Stimulated activated CD8-positive, alpha-beta memory T cell treated with anti-CD3 and anti-CD28 coated beads, Interleukin-15, amount 100 ng/mL, for 1 hour (primary cell): ENCODE measurements around the gene SNX6.
"Not testable (repeated sequence)": the region's sequence is repeated elsewhere in the genome, so short reads cannot be mapped to it uniquely, and the experiment has no call there.

Experiments used
- DNase-seq: peaks from one replicate; pipeline ENCODE4 v3.0.0-alpha.2; 2020; ENCODE audit warnings: low read depth

The SNX6 gene

DNA sequence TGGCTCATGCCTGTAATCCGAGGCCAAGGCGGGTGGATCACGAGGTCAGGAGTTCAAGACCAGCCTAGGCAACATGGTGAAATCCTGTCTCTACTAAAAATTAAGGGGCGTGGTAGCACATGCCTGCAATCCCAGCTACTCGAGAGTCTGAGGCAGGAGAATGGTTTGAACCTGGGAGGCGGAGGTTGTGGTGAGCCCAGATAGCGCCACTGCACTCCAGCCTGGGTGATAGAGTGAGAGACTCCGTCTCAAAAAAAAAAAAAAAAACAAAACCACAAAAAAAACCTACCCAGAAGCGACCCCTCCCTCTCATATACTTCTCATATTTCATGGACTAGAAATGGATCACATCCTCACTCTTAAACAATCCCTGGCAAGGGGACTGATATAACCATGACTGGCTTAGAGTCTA, 4.4 kb upstream of the SNX6 start:
- not testable (repeated sequence) for DNase-seq

DNA sequence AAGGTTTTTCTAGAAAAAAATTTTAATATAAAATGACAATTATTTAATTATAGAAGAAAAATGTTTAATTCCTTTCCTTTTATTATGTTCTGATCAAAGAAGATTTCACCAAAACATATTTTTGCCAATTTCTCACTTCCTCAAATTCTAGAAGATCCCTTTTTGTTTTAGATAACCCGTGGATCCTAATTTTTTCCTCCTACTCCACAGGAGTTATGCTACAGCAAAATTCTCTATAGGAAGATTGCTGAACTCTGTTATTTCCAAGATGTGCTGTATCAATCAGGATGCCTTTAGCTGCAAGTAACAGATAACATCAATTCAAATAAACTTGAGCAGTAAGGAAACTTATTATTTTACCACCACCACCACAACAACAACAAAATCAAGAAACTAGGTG, 3.8 kb upstream of the SNX6 start:
- no peak for DNase-seq

DNA sequence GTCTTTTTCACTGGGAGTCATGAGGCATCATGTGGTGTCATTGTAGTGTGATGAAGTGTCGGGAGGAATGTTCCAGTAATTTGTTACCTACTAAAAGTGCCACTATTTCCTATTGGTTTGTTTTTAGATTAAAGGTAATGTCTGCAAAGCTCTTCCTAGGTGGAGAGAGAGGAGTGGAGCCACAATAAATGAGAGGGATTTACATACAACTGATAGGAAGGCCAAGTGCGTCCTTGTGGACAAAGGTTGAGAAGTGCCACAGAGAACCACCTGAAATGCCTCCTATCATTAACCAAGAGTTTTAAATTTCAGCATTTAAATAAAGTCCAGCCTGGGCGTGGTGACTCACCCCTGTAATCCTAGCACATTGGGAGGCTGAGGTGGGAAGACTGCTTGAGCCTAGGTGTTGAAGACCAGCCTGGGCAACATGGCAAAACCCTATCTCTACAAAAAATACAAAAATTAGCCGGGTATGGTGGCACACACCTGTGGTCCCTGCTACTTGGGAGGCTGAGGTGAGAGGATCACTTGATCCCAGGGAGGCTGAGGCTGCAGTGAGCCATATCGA, 2.5 kb upstream of the SNX6 start:
- no peak for DNase-seq

DNA sequence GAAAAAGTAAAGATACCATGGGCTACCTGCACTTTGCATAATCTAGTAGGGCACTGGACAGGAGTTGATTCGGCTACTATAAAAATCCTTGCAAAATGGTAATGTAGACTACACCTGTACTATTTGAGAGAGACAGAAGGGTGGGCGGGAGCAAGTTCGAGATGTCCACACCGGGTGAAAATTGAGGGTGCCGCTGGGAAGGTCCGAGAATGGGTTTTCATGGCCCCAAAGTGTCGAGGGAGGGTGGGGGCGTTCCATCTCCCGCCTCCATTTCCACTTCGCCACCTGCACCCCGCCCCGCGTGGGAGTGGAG, 648 bp downstream of the SNX6 start:
- DNase-seq, result no peak

DNA sequence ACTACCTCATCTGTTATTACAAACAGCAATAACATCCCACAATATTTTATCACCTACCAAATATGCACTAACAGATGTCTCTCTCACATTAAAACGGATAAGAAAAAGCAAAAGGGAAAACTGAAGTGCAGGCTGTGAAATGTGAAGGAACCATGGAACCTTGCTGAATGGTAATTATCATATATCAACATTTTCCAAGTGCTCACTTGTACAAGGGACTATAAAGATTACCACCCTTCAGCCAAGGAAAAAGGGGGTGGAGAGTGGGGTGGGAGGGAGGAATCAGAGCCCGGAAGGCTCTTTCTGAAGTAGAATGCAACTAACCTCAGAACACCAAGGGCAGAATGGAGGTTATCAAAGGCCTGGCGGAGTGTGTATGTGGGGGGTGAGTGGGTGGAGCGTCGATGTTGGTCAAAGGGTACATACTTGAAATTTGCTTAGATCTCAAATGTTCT, 1.2 kb downstream of the SNX6 start:
- DNase-seq, result no peak

DNA sequence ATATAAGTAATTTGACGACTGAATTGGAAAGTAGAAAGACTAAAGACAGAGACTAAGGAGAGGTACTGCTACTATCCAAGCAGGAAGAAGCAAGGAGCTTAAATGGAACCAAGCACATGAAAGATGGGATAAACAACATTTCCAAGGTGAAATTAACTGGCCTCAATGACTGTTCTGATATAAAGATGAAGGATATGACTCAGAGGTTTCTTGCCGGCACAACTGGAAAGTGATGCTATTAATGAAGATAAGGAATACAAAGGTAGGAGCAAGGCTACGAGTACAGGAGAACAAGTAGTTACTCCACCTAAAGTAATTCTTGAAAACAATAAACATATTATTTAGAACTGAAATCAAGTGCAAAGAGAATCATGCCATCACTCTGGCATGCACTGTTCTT, 6.4 kb downstream of the SNX6 start:
- DNase-seq, result no peak

DNA sequence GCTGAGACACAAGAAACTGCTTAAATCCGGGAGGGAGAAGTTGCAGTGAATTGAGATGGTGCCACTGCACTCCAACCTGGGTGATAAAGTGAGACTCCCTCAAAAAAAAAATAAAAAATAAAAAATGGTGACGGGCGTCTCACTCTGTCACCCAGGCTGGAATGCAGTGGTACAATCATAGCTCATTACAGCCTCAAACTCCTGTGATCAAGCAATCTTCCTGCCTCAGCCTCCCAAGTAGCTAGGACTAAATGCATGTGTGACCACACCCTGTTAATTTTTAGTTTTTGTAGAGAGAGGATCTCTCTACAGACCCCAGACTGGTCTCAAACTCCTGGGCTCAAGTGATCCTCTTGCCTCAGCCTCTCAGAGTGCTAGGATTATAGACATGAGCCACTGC, 9.1 kb downstream of the SNX6 start:
- DNase-seq, result no peak

DNA sequence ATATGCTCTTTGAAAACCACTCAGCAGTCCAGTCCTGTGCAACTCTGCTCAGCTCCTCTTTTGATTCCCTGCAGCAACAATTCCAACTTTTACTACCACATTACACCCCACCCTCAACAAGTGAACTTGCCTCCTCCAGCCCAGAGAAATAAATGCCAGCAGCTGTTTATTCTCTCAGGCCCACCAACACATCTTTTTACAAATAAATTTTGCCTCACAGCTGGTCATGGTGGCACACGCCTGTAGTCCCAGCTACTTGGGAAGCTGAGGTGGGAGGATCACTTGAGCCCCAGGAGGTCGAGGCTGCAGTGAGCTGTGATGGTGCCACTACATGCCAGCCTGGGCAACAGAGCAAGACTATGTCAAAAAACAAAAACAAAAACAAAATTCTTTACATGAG, 9.8 kb downstream of the SNX6 start:
- no peak for DNase-seq

DNA sequence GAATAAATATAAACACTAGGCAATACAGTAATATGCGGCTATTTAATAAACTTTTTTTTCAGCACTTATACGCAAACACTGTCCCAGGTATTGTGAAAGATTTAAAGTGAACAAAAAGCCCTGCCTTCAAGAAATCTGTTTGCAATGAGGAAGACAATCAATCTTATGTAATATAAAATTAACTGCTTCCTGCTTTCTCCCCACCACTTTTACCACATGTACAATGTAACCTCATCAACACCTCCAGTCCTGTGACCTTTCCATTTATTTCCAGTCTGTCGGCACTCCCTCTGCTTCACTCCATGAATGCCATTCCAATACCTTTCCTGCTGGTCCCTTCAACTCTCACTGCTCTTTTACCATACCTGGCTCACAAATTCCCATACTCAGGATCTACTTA, 10.5 kb downstream of the SNX6 start:
- DNase-seq, result no peak

DNA sequence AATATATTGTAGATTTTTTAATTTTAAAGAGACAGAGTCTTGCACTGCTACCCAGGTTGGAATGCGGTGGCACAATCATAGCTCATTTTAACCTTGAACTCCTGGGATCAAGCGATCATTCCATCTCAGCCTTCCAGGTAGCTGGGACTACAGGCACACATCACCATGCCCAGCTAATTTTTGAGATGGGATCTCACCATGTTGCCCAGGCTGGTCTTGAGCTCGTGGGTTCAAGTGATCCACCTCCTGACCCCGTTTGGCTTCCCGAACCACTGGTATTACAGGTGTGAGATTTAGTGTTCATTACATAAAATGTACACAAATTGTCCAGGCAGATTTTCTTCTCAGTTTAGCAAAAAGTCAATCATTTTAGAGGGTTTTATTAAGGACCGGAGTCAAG, 13.6 kb downstream of the SNX6 start:
- DNase-seq, result no peak

DNA sequence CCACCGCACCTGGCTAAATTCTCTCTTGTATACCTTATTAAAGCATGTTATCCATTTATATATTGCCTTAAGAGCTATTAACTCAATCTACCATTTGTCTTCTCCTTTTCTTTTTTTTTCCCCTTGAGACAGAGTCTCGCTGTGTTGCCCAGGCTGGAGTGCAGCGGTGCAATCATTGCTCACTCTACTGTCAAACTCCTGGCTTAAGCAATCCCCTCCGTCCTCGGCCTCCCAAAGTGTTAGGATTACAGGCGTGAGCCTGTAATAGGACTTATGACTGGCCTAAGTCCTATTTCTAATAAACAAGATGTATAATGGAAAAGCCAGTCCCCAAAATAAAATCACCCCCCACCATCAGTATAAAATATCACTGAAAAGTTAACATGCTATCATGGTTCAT, 14.4 kb downstream of the SNX6 start:
- no peak for DNase-seq

DNA sequence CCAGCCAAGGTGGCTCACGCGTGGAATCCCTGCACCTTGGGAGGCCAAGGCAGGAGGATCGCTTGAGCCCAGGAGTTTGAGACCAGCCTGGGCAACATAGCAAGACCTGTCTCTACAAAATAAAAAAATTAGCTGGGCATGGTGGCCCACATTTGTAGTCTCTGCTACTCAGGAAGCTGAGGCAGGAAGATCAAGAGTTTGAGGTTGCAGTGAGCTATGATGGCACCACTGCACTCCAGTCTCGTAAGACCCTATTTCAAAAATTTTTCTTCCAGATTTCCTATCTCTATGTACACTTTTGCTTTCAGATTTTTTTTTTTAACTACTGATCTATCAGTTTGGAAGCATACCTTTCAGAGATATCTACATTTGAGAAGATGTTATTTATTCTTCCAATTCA, 15.3 kb downstream of the SNX6 start:
- no peak for DNase-seq

DNA sequence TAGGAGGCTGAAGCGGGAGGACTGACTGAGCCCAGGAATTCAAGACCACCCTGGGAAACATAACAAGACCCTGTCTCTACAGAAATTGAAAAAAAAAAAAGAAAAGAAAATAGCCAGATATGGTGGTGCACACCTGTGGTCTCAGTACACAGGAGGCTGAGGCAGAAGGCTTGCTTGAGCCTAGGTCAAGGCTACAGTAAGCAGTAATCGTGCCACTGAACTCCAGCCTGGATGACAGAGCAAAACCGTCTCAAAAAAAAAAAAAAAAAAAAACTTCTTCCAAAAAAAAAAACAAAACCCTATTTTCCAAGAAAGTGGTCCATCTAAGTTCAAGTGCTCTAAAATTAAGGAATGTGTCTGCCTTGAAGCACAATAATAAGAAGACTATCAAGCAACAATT, 19.8 kb downstream of the SNX6 start:
- no peak for DNase-seq

DNA sequence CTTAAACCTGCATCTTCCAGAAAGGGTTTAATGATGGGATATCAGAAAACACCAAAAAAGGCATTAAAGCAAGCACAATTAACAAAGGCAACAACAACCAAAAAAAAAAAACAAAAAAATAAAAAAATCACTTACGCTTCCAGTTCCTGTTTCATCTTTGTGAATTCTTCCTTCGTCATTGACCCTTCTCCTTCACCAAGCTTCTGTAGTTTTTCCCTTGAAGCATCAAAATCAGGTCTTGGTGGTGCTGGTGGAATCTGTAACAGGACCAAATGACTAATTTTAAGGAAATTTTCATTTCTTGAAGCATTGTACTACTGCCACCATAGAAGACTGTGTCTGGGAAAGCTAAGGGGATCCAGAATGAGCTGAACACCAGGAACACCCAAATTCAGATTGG, 24.5 kb downstream of the SNX6 start:
- no peak for DNase-seq

DNA sequence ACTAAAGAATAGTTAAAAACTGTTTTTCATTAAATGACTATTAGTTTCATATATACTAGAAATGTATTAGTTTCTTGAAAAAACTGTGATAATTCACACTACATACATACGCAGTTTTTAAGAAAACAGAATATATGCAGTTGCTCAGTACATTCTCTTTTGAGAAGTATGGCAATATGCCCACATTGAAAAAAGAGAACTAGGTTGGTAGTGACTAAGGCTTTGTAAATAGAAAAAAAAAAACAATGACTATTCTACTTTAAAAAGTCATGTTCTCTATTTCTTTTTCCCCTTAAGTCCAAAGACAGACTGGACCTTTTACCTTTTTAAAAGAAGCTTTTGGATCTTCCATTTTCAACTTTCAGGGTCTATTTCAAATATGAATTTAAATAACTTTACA, 25.0 kb downstream of the SNX6 start:
- DNase-seq, result no peak

DNA sequence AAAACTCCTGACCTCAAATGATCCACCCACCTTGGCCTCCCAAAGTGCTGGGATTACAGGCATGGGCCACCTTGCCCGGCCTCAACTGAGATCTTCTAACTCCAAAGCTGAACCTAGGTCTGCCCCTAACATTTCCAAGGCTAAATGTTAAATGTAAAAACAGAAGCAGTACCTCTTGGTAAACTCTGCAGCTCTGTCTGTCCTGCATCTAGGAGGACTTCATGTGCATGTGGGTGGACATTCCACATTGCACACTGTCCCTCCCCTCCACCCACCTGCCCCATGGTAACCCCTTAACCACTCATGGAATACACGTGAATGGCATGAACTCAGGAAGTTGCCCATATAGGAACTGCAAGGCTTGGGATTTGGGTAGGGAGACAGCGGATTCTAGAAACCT, 33.1 kb downstream of the SNX6 start:
- no peak for DNase-seq

DNA sequence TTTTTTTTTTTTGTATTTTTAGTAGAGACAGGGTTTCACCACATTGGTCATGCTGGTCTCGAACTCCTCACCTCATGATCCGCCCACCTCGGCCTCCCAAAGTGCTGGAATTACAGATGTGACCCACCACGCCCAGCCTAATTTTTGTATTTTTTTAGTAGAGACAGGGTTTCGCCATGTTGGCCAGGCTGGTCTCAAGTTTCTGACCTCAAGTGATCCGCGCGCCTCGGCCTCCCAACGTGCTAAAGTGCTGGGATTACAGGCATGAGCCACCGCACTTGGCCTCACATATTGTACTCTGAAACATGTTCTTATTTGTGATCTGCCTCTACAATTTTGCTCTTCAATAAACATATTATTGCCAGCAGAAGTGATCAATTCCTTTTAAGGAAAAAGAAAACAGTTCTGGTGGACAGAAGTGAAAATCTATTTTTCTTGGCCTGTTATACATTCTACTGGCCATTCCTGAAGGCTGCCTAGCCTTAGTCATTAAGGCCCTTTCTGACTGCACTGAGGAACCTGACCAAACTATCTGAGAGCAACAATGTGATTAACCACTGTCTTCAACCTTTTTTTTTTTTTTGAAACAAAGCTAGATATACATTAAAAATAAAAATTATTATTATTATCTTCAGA, 36.1 kb downstream of the SNX6 start:
- DNase-seq, result no peak

DNA sequence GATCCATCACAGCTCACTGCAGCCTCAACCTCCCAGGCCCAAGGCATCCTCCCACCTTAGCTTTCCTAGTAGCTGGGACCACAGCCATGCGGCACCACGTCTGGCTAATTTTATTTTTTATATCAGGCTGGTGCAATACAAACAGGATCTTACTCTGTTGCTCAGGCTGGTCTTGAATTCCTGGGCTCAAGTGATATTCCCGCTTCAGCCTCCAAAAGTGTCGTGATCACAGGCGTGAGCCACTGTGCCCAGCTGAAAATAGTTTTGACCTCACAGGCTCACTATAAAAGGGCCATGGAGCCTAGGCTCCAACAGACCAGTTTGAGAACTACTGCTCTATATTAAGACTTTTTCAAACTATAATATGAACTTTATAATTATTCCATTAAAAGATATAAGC, 37.3 kb downstream of the SNX6 start:
- no peak for DNase-seq

DNA sequence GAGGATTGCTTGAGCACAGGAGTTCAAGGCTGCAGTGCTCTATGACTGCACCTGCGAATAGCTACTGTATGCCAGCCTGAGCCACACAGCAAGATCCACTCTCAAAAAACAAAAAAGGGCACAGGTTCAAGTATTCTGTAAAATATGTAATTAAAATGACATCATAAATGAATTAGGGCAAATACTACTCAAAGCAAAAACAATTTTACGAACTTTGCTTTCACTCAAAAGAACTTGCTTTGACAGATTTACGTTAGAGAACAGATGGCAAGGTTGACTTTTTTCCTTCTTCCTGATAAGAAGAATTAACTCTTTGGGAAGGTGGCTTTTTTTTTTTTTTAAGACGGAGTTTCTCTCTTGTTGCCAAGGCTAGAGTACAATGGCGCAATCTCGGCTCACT, 46.4 kb downstream of the SNX6 start:
- no peak for DNase-seq

DNA sequence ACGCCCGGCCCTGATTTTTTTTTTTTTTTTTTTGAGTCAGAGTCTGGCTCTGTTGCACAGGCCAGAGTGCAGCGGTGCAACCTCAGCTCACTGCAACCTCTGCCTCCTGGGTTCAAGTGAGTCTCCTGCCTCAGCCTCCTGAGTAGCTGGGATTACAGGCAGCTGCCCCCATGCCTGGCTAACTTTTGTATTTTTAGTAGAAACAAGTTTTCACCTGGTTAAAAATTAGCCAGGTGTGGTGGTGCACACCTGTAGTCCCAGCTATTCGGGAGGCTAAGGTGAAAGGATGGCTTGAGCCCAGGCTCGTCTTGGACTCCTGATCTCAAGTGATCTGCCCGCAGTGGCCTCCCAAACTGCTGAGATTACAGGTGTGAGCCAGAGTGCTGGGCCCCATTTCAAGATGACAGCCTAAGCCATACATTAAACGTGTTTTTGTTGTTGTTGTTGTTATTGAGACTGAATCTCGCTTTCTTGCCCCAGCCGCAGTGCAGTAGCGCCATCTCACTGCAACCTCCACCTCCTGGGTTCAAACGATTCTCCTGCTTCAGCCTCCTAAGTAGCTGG, 47.7 kb downstream of the SNX6 start:
- DNase-seq, result no peak

DNA sequence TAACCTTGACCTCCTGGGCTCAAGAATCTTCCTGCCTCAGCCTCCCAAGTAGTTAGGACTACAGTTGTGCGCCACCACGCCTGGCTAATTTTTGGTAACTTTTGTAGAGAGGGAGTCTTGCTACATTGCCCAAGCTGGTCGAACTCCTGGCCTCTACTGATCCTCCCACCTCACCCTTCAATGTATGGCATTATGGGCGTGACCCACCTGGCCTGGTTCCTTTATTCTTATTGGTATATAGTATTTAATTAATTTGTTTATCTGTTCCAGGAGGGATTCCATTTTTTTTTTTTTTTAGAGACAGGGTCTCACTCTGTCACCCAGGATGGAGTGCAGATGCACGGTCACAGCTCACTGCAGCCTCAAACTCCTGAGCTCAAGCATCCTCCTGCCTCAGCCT, 49.6 kb downstream of the SNX6 start:
- DNase-seq, result no peak

DNA sequence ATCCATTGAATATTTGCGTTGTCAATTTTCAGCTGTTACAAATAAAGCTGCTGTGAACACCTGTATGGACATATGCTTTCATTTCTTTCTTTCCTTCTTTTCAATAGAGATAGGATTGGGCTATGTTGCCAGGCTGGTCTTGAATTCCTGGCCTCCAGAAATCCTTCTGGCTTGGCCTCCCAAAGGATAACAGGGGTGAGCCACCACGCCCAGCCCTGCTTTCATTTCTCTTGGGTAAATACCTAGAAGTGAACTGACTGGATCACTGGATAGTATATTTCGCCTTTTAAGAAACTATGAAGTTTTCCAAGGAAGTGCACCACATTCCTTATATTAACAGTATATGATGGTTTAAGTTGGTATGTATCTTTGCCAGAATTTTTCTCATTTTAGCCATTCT, 58.2 kb downstream of the SNX6 start:
- no peak for DNase-seq

DNA sequence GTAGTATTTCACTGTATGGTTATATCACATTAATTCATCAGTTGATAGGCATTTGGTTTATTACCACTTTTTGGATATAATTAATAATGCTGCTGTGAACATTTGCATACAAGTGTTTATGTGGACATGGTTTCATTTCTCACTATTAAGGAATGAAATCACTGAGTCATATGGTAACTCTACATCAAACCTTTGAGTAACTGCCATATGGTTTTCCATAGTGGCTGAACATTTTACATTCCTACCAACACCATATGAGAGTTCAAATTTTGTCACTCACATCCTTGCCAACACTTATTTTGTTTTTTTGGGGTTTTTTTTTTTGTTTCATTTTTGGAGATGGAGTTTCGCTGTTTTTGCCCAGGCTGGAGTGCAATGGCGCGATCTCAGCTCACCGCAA, 60.2 kb downstream of the SNX6 start:
- DNase-seq, result no peak

DNA sequence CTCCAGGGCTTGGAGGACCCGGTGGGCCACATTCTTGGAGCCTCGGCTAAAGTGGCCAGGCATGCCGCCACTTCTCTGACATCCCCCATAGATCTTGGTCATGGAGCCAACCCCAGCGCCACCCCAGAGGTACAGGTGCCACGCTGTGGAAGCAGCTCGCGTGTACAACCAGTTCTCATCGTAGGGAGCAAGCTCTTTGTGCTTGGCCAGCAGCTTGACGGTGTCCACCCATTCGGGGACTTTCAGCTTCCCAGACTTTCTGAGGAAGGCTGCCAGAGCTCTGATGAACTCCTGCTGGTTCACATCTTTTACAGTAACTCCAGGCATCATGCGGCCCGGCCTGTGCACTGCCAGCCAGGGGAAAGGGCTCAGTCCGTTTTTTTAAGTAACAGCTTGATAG, 61.1 kb downstream of the SNX6 start:
- DNase-seq, result no peak
